HG02973 (cell line): Measurements from ENCODE around the gene TSPAN18.

Source experiments
- ATAC-seq: cut with Tn5 transposase; IDR thresholded peaks from one replicate; pipeline ENCODE4 v1.9.1; 2021; ENCODE audit warnings: moderate library complexity; ENCODE audit not compliant: unreplicated experiment

TSPAN18 gene

DNA sequence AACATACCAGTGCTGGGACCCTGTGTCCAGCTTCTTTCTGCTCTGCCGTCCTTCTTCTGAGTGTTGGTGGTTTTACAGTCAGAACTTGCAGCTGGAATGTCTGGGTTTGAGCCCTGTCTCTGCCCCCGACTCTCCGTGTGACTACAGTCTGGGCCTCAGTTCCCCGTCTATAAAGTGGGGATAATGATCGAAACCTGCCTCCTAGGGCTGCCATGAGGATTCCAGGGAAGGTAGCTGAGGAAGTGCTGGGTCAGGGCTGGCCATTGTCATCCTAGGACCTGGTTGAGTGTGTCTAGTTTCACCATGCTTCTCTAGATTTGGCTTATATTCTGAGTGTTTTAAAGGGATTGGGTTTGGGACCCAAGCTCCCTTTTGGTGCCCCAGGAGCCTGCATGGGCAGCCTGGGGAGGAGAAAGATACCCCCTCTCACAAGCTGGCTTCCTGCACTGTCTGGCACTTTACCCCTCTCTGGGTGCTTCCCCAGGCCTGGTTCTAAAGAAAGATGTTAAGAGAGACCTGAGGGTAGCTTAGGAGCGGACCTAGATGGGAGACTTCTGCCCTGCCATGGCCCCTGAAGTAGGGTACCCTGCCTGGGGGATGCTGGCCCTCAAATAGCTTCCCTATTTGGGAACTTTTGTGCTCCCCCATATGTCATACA, 49.9 kb downstream of the TSPAN18 start:
- ATAC-seq: no peak

GRCh38 chr11:44777209-44778194, 50.7 kb downstream of the TSPAN18 start:
- no peak for ATAC-seq

GRCh38 chr11:44778195-44779100, 51.7 kb downstream of the TSPAN18 start:
- ATAC-seq: no peak

- ATAC-seq: no peak
Measured at GRCh38 chr11:44779736-44780520, 53.2 kb downstream of the TSPAN18 start.

DNA sequence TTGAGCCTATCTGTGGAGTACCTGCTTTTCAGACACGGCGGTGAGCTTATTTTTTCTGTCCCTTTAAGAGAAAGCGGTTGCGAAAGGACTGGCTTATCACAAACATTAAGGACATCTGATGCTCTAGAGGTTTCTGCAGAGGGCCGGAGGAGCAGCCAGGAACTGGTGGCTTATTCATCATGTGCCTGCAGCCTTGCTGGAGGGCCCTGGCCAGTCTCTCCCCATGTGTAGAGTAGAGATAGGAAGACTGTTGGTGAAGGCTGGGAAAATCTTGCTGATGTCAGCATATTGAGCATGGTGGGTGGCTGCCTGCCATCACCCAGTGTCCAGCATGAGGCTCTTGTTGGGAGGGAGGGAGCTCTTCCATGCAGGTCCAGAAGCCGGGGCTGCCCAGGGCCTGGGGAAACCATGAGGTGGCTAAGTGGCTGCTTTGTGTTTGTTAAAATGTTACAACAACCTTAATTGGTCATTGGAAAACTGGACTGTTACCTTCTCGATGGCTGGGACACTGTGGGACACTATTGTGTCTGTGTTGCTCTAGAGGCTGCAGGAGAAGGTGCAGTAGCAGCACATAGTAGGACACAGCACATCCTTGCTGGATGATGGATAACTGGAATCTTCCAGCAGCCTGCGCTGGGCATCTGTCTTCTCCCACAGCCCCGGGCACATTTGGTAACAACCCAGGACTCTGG, 54.3 kb downstream of the TSPAN18 start:
- ATAC-seq: no peak

GRCh38 chr11:44781655-44782054, 54.9 kb downstream of the TSPAN18 start:
- no peak for ATAC-seq

DNA sequence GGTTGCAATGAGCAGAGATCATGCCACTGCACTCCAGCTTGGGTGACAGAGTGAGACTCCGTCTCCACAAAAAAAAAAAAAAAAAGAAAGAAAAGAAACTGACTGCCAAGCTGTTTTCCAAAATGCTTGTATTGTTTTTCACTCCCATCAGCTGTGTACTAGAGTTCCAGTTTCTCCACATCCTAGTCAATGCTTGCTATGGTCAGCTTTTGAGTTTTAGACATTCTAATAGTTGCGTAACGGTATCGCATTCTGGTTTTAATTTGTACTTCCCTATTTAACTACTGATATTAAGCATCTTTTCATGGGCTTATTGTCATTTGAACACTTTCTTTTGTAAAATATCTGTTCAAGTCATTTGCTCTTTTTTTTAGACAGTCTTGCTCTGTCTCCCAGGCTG, 55.7 kb downstream of the TSPAN18 start:
- no peak for ATAC-seq

GRCh38 chr11:44784436-44784760, 57.6 kb downstream of the TSPAN18 start:
- no peak for ATAC-seq

DNA sequence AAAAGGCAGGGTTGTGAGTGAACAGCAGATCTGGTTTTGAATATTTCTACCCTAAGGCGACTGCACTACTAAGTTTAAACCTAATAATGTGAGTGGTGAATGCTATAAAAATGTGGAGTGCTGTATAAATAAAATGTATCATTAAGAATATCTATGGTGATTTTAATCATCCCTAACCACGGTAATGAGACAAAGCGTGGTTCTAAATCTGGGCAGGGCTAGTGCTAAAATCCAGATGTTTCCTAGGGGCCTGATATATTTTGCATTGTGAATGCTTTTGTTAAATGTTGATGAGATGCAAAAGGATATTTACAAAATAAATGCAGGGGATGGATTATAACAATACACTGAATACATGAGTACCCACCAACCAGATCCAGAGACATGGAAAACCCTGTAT, 58.1 kb downstream of the TSPAN18 start:
- no peak for ATAC-seq

GRCh38 chr11:44785856-44786607, 59.3 kb downstream of the TSPAN18 start:
- ATAC-seq: no peak

GRCh38 chr11:44787070-44787469, 60.3 kb downstream of the TSPAN18 start:
- no peak for ATAC-seq

GRCh38 chr11:44787981-44788380, 61.2 kb downstream of the TSPAN18 start:
- no peak for ATAC-seq

DNA sequence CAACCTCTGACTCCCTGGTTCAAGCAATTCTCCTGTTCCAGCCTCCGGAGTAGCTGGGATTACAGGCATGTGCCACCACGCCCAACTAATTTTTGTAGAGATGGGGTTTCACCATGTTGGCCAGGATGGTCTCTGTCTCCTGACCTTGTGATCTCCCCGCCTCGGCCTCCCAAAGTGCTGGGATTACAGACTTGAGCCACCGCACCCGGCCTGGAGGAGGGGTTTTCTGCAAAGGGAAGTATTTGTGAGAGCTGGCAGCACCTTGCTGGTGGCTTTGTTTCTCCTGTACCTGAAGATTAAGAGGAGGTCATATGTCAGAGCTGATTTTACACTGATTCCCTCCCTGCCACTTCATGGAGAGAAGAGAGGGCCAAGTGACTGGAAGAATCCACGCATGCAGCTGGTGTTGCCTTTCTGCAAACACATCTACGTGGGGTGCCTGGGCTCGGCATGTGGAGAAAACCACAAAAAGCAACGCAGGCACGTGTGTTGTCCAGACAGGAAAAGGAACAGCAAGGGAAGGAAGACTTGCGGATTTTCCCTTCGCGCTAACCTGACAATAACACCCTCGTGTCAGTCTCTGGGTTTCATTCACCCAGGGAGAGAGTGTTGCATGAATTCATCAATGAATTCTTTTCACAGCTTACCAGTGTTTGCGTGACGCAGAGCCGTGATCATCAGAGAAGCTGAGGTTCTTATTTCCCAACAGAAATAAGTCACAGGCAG, 61.9 kb downstream of the TSPAN18 start:
- ATAC-seq: no peak

DNA sequence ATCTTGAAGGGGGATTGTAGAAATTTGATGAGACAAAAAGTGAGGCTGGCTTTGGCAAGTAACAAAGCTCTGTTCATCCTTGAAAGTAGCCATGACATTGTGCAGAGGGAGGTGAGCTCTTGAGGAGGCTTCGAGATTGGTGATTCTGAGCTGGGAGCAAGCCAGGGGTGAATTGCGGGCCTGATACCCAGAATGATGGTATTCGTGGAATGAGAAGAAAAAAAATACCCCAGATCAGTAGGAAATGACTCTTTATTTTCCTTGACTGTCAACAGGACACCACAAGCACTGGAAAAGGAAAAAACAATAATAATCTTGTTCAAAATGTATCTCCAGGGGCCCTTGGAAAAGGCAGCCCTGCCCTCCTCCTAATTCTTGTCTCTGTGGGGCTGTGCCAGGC, 62.7 kb downstream of the TSPAN18 start:
- ATAC-seq: no peak

- no peak for ATAC-seq
Measured at GRCh38 chr11:44790211-44790610, 63.4 kb downstream of the TSPAN18 start.

DNA sequence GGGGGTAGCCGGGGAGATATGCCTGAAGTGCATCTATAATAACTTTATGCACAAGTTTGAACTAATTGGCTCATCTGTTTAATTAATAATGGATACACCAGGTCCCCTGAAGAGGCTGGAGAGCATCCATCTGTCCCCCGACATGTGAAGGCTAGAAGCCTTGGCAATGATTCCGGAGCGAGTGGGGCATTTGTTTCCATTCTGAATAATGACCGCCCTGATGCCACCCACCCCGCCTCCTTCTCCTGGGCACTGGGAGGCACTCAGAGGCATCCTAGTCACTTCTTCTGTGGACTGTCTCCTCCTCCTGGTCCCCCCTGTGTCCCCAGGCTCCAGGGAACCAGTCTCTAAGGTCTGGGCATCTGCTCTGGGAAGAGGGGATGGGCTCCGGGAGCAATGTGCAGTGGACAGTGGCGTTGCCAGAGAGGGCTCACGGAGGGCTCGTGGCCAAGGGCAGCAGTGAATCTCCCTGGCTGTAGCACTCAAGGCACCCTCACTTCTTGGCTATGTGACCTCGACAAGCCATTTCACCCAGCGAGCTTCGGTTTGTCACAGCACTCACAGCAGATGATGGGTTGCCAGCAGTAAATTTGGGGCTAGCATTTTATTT, 64.7 kb downstream of the TSPAN18 start:
- no peak for ATAC-seq

- ATAC-seq: no peak
Measured at GRCh38 chr11:44792171-44792570, 65.4 kb downstream of the TSPAN18 start.
